ENCODE results near the gene ARG2.
A peak's percentile ranks its signal among the peaks of the same experiment; 100 is the strongest.
"Not testable (repeated sequence)": the region's sequence is repeated elsewhere in the genome, so short reads cannot be mapped to it uniquely, and the experiment has no call there.

The ARG2 gene

DNA sequence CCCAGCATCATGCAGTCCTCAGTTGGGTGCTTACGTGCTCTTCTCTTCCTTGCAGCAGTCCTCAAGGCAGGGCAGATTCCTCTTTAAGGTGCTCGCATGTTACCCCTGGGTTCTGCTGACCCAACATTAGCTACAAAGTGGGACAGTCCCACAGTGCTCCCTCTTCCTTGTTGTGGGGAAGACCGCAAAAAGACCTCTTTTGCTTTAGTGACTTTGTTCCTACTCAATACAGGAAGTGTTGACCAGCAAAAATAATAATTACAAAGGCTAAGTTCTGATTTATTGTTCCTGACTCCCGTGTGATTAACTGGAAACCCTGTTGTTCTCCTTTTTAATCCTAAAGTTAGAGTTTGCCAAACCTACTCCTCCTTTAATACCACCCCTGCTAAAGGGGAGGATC is 33.4 kb upstream of the ARG2 start:
- no peak for DNase-seq (ENCODE audit: low read depth)

DNA sequence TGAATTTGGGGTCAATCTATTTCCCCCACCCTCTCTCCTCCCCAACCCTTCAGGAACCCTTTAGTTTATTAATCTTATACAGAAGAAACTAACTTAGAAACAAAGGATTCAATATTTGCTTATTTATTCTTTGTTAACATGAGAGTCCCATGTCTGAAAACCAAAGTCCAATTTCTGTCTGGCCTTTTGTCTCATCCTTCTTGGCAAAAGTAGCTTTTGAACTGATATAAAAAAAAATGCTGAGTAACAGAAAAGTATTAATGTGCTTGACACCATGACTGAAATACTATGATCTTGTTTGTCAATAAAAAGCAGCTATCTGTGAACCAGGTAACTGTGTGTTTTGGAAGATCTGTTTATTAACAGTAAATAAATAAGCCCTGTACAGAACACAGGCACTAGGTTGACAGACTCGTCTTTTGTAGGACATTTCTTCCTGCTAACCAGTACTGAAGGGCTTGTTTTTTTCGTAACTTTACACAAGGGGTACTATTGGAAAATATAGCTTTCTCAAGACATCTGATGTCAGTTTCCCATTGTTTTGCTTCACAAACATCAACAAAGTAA is 30.4 kb upstream of the ARG2 start:
- DNase-seq (ENCODE audit: low read depth): no peak

DNA sequence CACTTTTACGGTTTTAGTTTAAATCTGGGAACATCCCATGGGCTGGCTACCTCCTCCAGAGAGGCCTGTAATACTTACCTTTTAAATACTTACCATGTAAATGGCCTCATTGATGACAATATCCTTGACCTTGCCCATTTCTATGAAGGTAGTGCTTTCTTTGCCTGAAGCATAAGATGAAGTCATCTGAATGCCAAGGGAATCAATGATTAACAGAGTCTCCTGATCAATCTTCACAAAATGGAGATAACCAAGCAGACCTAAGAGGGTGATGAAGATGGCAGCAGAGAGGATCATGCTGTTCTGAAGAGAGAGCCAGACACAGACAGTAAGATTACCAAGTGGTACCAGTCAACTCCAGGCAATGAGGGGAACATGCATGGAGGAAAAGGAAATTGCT is 26.1 kb upstream of the ARG2 start:
- not testable (repeated sequence) for DNase-seq (ENCODE audit: low read depth)

DNA sequence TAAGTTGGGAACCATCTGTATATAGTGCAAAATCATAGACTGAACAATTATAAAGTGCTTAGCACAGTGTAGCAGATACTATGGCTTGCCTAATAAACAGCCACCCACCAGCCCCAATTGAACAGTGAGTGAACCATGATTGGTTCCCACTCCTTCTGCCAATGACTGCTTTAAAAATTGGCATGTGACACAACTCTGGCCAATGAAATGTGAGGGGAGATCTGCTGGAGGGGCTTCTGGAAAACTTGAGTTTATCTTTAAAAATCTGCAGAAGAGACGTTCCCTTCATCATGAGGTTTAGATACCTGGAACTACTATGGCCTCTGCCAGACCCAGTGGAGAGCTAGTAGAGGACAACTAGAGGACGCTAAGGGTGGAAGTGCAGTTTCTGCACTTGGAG is 24.3 kb upstream of the ARG2 start:
- DNase-seq (ENCODE audit: low read depth): no peak

DNA sequence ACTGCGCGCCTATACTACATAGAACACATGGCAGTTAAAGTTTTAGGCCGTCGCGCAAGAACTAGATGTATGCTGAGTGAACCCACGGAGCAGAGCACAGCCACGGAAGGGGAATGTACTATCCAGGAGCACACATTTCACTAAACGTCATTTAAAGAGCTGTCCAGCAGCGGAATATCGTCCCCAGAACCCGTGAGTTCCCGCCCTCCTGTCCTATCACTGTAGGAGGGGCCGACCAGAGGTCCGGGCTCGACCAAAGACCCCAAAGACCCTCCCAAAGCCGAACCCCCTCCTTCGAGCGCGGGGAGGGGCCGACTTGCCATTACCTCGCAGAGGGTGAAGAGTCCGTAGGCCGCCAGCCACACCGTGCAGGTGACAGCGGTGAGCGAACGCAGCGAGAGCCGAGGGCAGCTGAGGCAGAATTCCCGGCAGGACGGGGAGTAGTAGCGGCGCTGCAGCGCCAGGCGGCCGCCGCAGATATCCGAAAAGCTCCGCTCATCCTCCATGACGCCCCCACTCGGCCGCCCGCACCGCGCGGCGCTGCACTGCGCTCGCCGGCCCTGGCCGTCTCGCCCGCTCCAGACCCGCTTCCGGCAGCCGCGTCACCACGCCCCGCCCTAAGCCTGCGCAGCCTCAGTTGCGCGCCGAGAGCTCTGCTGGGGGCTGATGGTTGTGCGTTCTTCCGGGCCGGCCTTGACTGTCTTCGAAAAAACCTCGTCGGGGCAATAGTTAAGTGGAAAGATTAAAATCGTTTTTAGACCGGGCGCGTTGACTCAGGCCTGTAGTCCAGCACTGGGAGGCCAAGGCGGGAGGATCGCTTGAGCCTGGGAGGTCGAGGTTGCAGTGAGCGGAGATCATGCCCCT is 19.8 kb upstream of the ARG2 start, which contains the start of gene PIGH:
Gene PIGH, minus strand, starts transcription at position 571 of the 864 bp plus-strand sequence. Its CDS starts 65 bp downstream, at position 506.
- peak; percentile 93 for DNase-seq (ENCODE audit: low read depth)

DNA sequence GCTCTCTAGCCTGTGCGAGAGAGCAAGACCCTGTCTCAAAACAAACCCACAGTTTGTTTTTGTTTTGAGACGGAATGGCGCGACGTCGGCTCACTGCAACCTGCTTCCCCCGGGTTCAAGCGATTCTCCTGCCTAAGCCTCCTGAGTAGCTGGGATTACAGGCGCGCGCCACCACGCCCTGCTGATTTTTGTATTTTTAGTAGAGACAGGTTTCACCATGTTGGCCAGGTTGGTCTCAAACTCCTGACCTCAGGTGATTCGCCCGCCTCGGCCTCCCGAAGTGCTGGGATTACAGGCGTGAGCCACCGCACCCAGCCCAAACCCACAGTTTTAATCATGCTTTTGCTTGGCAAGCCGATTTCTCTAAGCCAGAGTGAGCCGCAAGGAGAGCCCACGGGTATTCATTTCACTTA is 19.2 kb upstream of the ARG2 start:
- not testable (repeated sequence) for DNase-seq (ENCODE audit: low read depth)

DNA sequence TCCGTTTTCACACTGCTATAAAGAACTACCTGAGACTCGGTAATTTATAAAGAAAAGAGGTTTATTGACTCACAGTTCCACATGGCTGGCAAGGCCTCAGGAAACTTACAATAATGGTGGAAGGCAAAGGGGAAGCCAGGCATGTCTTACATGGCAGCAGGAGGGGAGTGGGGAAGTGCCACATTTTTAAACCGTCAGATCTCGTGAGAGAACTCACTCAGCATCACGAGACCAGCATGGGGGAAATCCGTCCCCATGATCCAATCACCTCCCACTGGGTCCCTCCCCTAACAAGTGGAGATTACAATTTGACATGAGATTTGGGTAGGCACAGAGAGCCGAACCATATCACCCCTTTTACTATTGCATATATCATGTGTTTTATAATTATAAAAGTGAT is 17.6 kb upstream of the ARG2 start:
- DNase-seq (ENCODE audit: low read depth): no peak

DNA sequence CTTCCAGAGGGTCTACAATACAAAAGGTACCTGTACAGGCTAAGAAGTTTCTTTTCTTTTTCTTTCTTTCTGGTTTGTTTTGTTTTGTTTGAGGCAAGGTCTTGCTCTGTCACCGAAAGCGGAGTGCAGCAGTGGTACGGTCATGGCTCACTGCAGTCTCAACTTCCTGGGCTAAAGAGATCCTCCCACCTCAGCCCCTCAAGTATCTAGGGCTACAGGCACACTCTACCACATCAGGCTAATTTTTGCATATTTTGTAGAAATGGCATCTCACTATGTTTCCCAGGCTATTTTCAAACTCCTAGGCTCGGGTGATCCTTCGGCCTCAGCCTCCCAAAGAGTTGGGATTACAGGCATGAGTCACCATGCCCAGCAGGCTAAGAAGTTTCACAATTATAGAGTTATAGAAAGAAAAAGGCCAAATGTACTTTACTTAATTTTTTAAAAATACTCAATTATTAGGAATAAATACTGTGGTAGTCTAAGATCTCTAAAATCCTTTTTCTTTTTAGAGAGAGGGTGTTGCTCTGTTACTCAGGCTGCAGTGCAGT is 16.6 kb upstream of the ARG2 start:
- no peak for DNase-seq (ENCODE audit: low read depth)

DNA sequence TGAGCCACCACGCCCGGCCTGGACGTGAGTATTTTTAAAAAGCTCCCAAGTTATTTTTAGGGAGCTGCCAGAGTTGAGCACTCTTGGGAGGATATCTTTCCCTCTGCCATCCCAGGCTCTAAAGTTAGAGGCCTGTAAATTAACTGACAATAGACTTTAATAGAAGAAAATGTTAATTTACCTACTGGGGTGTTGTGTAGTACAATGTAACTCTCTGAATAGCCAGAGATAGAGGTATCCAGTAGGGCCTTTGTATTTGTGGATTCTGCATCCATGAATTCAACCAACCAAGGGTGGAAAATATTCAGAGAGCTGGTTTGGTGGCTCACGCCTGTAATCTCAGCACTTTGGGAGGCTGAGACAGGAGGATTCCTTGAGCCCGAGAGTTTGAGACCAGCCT is 12.1 kb upstream of the ARG2 start:
- DNase-seq (ENCODE audit: low read depth): no peak

DNA sequence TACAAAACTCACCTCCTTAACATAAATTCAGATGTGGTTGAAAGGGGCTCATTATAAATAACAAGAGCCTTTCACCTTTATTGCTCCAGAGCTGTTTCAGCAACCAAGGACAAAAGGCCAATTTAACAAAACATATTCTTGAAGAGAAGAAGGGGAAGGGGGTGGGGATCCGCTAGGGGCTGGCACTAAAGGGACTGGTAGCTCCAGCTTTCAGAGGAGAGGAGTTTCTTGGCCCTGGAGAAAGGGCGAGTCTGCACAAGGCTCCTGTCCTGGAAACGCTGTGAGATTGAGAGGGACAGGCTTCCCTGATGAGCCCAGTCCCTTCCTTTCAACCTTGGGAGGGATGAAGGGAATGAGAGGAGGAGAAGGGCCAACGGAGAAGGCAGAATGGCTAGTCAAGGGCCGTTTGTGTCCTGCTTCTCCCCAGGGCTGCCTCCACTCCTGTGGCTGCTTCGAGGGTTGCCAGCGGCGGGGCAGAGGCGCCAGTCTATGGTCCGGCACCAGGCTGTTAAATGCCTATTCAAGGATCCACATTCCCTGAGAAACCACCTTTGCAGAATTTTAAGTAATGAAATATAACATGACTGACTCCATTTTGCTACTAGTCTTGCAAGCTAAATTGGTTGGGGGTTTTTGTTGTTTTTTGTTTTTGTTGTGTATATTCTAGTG is 9.9 kb upstream of the ARG2 start:
- no peak for DNase-seq (ENCODE audit: low read depth)

DNA sequence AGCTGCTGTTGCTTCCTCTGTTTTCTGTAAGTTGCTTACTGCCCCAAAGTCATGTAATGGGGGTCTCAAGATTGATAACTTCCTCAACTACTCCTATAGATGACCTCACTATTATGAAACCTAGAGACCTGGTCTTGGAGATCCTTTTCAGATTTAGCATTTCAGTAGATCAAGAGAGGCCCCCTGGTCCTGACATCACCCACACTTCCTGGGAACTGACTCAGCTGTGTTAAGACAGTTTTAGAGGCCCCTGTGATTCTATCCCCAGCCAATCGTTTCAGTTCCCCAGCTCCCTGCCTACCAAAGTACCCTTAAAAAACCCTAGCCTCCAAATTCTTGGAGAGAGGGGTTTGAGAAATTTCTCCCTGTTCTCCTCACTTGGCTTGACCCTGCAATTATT is 9.2 kb upstream of the ARG2 start:
- no peak for DNase-seq (ENCODE audit: low read depth)

DNA sequence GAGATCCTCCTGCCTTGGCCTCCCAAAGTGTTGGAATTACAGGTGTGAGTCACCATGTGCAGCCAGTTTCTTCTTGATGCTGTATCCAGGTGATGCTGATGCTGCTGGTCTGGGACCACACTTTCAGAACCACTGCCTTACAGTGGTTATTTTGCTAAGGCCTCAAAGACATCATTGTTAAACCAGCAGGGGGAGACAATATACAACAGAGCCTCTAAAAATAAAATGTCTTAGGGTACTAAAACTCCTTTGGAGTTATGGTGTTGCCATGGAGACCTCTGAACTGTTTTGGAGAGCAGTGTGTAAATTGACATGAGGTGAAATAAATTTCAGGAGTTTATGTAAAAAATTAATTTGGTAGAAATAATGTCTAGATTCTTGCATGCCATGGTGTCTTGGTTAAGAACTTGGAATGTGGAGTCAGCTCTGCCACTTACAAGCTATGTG is 1.1 kb upstream of the ARG2 start:
- no peak for DNase-seq (ENCODE audit: low read depth)

DNA sequence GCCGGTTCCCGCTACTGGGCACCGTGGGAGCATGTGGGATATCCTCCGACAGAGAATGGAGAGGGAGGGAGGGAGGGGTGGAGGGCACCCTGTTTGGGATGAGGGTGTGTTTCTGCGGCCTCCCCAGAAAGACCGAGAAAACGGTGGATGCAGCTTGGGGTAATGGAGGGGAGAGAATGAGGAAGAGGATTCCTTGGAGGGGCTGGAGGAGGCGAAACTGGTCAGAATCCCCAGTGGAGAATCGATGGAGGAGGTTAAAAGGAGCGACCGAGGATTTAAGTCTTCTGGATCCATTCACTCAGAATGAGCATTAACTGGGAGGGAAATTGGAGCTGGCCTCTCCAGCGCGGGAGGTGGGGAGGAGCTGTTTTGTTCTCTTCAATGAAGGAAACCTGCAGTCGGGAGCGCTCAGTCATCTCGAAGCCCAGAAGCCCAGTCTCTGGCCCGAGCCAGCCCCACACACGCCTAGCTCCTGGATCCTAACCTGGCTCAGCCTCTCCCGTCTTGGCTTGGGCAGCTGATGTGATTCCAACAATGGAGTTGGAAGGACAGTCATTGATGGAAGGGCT is 581 bp downstream of the ARG2 start:
- no peak for DNase-seq (ENCODE audit: low read depth)

DNA sequence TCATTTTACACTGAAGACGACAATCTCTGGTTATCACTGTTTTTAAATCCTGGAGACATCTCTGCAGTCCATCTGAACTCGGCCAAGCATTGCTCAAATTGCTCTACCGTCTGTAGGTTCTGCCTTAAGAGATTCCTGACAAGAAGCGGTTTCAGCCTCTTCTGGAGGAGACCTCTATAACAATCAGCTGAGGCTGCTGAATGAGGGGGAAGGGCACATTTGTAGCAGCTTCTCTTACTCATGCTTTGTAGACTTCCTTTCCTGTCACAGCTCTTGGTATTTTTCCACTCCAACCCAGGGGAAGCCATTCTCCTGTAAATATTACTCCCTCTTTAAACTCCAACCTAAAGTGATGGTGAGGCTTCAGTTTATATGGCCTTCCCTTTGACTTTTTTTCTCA is 3.0 kb downstream of the ARG2 start:
- no peak for DNase-seq (ENCODE audit: low read depth)

DNA sequence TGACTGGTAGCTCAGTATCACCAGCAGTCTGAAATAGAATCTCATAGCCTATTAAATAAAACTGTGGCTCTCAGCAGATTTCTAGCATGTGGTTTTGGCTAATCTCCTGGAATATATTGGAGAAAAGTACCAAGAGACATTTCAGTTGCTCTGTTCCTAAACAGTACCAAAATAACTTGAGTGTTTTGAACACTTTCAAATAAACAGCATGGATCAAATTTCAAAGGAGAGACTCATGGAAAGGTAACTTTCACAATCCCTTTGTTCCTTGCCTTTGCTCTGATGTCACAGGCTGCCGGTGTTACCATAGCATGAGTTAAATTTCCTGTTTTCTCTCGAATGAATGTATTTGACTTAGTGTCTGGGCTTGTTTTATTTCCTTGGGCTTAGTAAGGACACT is 3.4 kb downstream of the ARG2 start:
- DNase-seq (ENCODE audit: low read depth): no peak

DNA sequence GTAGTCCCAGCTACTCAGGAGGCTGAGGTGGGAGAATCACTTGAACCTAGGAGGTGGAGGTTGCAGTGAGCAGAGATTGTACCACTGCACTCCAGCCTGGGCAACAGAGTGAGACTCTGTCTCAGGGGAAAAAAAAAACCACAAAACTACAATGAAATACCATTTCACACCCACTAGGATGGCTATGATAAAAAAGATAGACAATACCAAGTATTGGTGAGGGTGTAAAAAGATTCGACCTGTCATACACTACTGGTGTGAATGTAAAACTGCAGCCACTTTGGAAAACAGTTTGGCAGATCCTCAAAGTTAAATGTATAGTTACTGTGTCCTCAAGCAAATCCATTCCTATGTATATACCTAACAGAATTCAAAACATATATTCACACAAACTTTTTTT is 6.4 kb downstream of the ARG2 start:
- not testable (repeated sequence) for DNase-seq (ENCODE audit: low read depth)

DNA sequence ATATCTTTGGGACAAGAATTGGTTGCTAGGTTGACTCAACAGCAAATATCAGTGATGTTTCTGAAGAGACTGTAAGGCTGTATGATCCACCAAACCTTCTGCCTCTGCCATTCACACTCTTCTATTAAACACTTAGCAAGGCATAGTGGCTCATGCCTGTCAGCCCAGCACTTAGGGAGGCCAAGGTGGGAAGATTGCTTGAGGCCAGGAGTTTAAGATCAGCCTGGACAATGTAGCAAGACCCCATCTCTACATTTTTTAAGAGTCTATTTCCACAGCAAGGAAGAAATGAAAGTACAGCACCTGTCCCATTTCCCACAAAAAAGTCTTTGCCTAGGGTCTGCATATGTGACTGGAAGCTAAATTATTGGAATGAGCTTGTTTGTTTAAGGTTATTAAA is 7.8 kb downstream of the ARG2 start:
- no peak for DNase-seq (ENCODE audit: low read depth)

DNA sequence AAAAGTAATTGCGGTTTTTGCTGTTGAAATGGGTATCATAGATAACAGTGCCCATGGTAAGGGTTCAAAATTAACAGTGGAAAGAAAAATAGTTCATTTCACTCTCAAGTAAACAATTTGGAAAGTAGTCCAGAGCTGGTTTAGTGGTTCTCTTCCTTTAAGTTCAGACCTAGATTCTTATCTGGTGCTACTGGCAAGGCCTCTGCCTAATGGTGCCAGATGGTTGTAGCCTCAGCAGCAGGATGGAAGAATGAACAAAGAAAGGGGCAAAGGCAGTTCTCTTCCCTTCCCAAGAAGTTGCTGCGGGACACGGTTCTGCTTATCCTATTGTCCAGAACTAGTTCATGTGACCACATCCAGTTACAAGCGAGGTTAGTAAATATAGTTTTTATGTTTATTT is 10.5 kb downstream of the ARG2 start:
- no peak for DNase-seq (ENCODE audit: low read depth)

DNA sequence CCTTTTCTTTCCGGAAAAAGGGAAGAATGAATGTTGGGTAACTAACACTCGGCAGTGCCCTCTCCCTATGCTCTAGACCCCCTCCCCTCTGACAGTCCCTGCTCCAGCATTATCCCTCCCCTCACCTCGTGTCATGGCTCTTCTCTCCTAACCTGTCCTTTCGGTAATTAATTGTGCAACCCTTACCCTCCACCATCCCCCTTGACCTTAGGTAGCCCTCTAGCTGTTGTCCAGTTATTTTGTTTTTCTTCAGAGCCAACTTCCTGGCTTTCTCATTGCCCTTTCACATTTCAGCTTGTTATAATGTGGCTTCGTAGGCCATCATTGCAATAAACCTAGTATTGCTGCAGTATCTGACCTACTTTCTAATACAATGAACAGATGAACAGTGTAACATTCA is 11.2 kb downstream of the ARG2 start:
- no peak for DNase-seq (ENCODE audit: low read depth)

DNA sequence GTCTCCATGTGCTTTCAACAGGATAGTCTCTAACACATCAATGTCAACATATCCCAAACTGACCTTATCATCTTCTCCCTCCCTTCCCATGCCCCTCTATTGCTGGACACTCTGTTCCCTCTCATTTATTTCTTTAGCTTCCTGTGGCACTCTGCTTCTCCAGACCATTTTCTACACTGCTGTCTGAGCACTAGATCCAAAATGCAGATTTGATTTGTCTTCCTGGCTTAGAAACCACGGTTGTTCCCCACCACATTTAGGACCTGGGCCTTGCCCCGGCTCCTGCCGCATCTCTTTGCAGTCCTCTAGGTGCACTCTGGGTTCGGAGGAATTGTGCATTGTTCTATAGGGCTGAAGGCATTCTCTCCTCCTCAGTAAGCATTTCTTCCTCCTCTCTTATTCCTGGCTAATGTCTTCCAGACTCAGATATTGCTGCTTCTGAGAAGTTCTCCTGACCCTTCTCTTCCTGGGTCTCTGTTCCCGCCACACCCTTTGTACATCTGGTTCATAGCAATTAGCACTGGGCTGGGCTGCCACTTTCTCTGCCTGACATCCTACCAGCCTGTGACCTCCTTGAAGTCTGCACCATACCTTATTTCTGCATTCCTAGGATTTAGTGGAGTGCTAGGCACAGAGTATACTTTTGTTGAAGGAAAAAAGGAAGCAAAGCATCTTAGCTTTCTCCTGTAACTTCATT is 13.9 kb downstream of the ARG2 start:
- DNase-seq (ENCODE audit: low read depth): no peak

DNA sequence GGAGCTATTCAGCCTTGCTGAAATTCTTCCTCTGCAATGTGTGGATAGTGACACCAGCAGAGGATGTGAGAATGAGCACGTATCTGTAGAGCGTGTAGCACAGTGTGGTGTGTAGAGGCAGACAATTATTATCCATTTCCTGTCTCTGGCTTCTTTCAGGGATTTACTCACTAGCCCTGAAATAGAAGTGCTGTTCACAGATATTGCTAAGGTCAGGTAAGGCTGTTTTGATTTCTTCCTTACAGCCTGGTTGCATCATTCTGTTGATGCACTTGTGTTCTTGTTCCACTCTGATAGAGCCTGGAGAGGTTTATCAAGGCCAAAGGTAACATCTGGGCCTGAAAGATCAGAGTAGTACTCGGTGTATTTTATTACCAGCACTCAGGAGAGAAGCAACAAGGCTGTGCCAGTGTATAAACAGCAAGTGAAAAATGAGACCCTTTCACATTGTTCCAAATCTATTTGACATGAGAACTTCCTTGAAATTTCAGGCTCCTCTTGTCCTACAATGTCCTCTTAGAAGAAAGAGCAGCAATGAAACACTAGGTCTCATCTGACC is 16.7 kb downstream of the ARG2 start:
- DNase-seq (ENCODE audit: low read depth): no peak

DNA sequence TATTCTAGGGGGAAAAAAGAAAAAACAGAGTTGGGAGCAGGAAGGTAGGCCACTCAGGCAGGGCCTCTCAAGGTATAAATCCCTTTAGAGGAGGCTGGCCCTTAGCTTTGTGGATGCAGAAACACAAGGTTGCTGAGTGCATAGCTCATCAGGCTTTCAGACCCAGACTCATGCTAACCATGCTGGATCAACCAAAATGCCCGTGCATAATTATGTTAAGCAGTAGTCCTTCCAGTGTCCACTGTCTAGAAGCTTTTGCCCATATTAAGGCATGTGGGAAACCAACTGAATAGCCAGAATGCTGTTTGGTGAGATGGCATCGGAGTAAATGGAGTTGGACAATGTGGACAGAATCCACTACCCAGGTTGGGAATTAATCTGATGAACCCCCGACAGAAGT is 18.9 kb downstream of the ARG2 start:
- no peak for DNase-seq (ENCODE audit: low read depth)
